ENCODE results near the gene IQCE.
A peak's percentile ranks its signal among the peaks of the same experiment; 100 is the strongest.

Gene IQCE

GRCh38 chr7:2616387-2617324 lies 57.9 kb downstream of the IQCE start:
- no peak for DNase-seq
- in situ Hi-C loops (cut with HindIII; ENCODE audit: low pct_ligation_motif_present, low sequenced_read_pairs): loop anchor here (10.0 kb wide), 1 partner anchor 52 kb away; no protein-coding TSS in a partner anchor
- Histone ChIP-seq H3K27ac (no peak overlapping the region), H3K27me3 (replicated peaks) (no peaks in the 10 kb centered on the region), H3K4me3 (ENCODE audit: low read depth, low read length) (no peak overlapping the region), H3K36me3 (replicated peaks) (no peaks in the 10 kb centered on the region)
- TF ChIP-seq CTCF (IDR thresholded peaks at IDR 0.05; ENCODE audit: low read depth, low read length, missing control alignments): no peak

- in situ Hi-C loops (cut with HindIII; ENCODE audit: low pct_ligation_motif_present, low sequenced_read_pairs): loop anchor here (10.0 kb wide), 1 partner anchor 53 kb away; no protein-coding TSS in a partner anchor
- no peaks in the 10 kb centered on the region for H3K27me3 ChIP-seq (replicated peaks)
- TF ChIP-seq CTCF (IDR thresholded peaks at IDR 0.05; ENCODE audit: low read depth, low read length, missing control alignments): no peak
- H3K4me3 ChIP-seq (ENCODE audit: low read depth, low read length): no peak overlapping the region
- DNase-seq: no peak
- H3K27ac ChIP-seq: no peak overlapping the region
- no peaks in the 10 kb centered on the region for H3K36me3 ChIP-seq (replicated peaks)
Measured at GRCh38 chr7:2617325-2617905, 58.6 kb downstream of the IQCE start.

GRCh38 chr7:2619116-2619515 lies 60.3 kb downstream of the IQCE start:
- Histone ChIP-seq H3K4me3 (ENCODE audit: low read depth, low read length) (no peak overlapping the region), H3K27ac (no peak overlapping the region)
- in situ Hi-C loops (cut with HindIII; ENCODE audit: low pct_ligation_motif_present, low sequenced_read_pairs): loop anchor here (10.0 kb wide), 1 partner anchor 54 kb away; no protein-coding TSS in a partner anchor

GRCh38 chr7:2621061-2621828 lies 62.5 kb downstream of the IQCE start:
- H3K36me3 ChIP-seq (replicated peaks): no peaks in the 10 kb centered on the region
- in situ Hi-C loops (cut with HindIII; ENCODE audit: low pct_ligation_motif_present, low sequenced_read_pairs): no loop called here
- H3K27ac ChIP-seq: no peak overlapping the region
- H3K27me3 ChIP-seq (replicated peaks): no peaks in the 10 kb centered on the region
- peak; percentile 50 for DNase-seq
- TF ChIP-seq CTCF (IDR thresholded peaks at IDR 0.05; ENCODE audit: low read depth, low read length, missing control alignments): no peak
- no peak overlapping the region for H3K4me3 ChIP-seq (ENCODE audit: low read depth, low read length)

More at GRCh38 chr7:2619116-2619515, 60.3 kb downstream of the IQCE start:
- no peak for TF ChIP-seq CTCF (IDR thresholded peaks at IDR 0.05; ENCODE audit: low read depth, low read length, missing control alignments)
- no peak for DNase-seq
- H3K36me3 ChIP-seq (replicated peaks): no peaks in the 10 kb centered on the region
- H3K27me3 ChIP-seq (replicated peaks): no peaks in the 10 kb centered on the region

- no peaks in the 10 kb centered on the region for H3K27me3 ChIP-seq (replicated peaks)
Measured at GRCh38 chr7:2621948-2622640, 63.3 kb downstream of the IQCE start.

More at GRCh38 chr7:2621948-2622640, 63.3 kb downstream of the IQCE start:
- in situ Hi-C loops (cut with HindIII; ENCODE audit: low pct_ligation_motif_present, low sequenced_read_pairs): no loop called here
- no peak for DNase-seq
- no peak for TF ChIP-seq CTCF (IDR thresholded peaks at IDR 0.05; ENCODE audit: low read depth, low read length, missing control alignments)
- Histone ChIP-seq H3K27ac (no peak overlapping the region), H3K4me3 (ENCODE audit: low read depth, low read length) (no peak overlapping the region), H3K36me3 (replicated peaks) (no peaks in the 10 kb centered on the region)
